SK-N-SH (cell line): Measurements from ENCODE around the gene PHF21B. TPM values are rescaled to one million over a fixed set of nuclear protein-coding genes. Genes with fewer than 3 reads are reported as not detected.

Experiments used
- CTCF ChIA-PET: fragments of 300-600, 350-600 bp; formaldehyde crosslinking; extraction: SDS; loops from one replicate; lab custom pipeline; 2021; lab: Yijun Ruan, JAX
- POLR2A ChIA-PET: fragments of 350-600 bp; sonication (Branson Sonifier 250); formaldehyde crosslinking; extraction: SDS; loops from one replicate; lab custom pipeline; 2020; ENCODE audit warnings: antibody characterized with exemption, inconsistent platforms; lab: Yijun Ruan, JAX
- DNase-seq: peaks from one replicate; pipeline ENCODE4 v3.0.0; 2012
- H2AFZ ChIP-seq: fragments of 200-600 bp; sonication (generic); 2 replicates; pipeline ENCODE4 v1.8.1; 2016; ENCODE audit warnings: antibody characterized with exemption, mild to moderate bottlenecking, low read depth
- H3F3A ChIP-seq: fragments of 200-600 bp; sonication (generic); replicated peaks from 2 replicates; pipeline ENCODE3; 2016; ENCODE audit warnings: antibody characterized with exemption, mild to moderate bottlenecking; ENCODE audit not compliant: insufficient read depth
- H3K27ac ChIP-seq, 2 experiments: fragments of 200-500 bp in 1 of 2; fragments of 200-600 bp in 1 of 2; sonication (Bioruptor generic) in 1 of 2; sonication (generic), shearing (Covaris generic) in 1 of 2; 2 replicates each; pipeline versions ENCODE4 v1.5.1 to v1.6.1; 2014 to 2016; ENCODE audit warnings: low read depth in 2 of 2, inconsistent platforms in 1 of 2, low read length in 1 of 2, mild to moderate bottlenecking in 1 of 2, mixed read lengths in 1 of 2
- H3K27me3 ChIP-seq: fragments of 200-600 bp; sonication (generic), shearing (Covaris generic); 2 replicates; pipeline ENCODE4 v1.6.1; 2016; ENCODE audit warnings: mixed run types; ENCODE audit not compliant: insufficient read depth
- H3K36me3 ChIP-seq, 2 experiments: fragments of 200-500 bp in 1 of 2; fragments of 200-600 bp in 1 of 2; sonication (Bioruptor generic) in 1 of 2; sonication (generic) in 1 of 2; replicated peaks in 1 of 2; 2 replicates each; pipeline versions ENCODE3 to v1.5.1; 2014 to 2016; ENCODE audit warnings: low read length in 1 of 2, mild to moderate bottlenecking in 1 of 2; ENCODE audit not compliant: insufficient read depth in 2 of 2, control insufficient read depth in 1 of 2
- H3K4me1 ChIP-seq, 2 experiments: fragments of 200-500 bp in 1 of 2; fragments of 200-600 bp in 1 of 2; sonication (Bioruptor generic) in 1 of 2; sonication (generic), shearing (Covaris generic) in 1 of 2; 2 replicates each; pipeline versions ENCODE4 v1.5.1 to v1.6.1; 2014 to 2016; ENCODE audit warnings: low read depth in 1 of 2, low read length in 1 of 2, mixed run types in 1 of 2; ENCODE audit not compliant: insufficient read depth in 2 of 2, control insufficient read depth in 1 of 2
- H3K4me2 ChIP-seq: fragments of 200-600 bp; sonication (generic), shearing (Covaris generic); 2 replicates; pipeline ENCODE4 v1.6.1; 2017; ENCODE audit warnings: mixed run types
- H3K4me3 ChIP-seq, 2 experiments: fragments of 200-500 bp in 1 of 2; fragments of 200-600 bp in 1 of 2; sonication (Bioruptor generic) in 1 of 2; sonication (generic), shearing (Covaris generic) in 1 of 2; 2 replicates each; pipeline versions ENCODE4 v1.5.1 to v1.8.1; 2014 to 2016; ENCODE audit warnings: low read depth in 2 of 2, inconsistent platforms in 1 of 2, low read length in 1 of 2, mild to moderate bottlenecking in 1 of 2, mixed read lengths in 1 of 2, moderate library complexity in 1 of 2
- H3K79me2 ChIP-seq: fragments of 200-600 bp; sonication (generic); 2 replicates; pipeline ENCODE4 v1.8.1; 2017; ENCODE audit warnings: mild to moderate bottlenecking; ENCODE audit not compliant: insufficient read depth
- H3K9ac ChIP-seq: fragments of 200-600 bp; sonication (generic); 2 replicates; pipeline ENCODE4 v1.6.1; 2017; ENCODE audit warnings: mixed run types
- H3K9me2 ChIP-seq: fragments of 200-600 bp; sonication (generic); 2 replicates; pipeline ENCODE4 v1.6.1; 2017; ENCODE audit warnings: mixed run types
- H3K9me3 ChIP-seq: fragments of 200-600 bp; sonication (generic); 2 replicates; pipeline ENCODE4 v1.6.1; 2017; ENCODE audit warnings: mixed run types, mild to moderate bottlenecking, moderate library complexity
- H4K20me1 ChIP-seq: fragments of 200-600 bp; sonication (generic); 2 replicates; pipeline ENCODE4 v1.6.1; 2017; ENCODE audit warnings: mild to moderate bottlenecking, mixed run types; ENCODE audit not compliant: insufficient read depth
- CHD2 ChIP-seq: fragments of 150-350 bp; IDR thresholded peaks from 2 replicates; pipeline ENCODE4 v1.6.1; 2018; ENCODE audit warnings: low read length; ENCODE audit not compliant: partially characterized antibody
- CTCF ChIP-seq: fragments of 200-600 bp; sonication (generic); IDR thresholded peaks from 2 replicates; pipeline ENCODE4 v1.6.1; 2017; ENCODE audit warnings: antibody characterized with exemption, mild to moderate bottlenecking, moderate library complexity
- ELF1 ChIP-seq: IDR thresholded peaks from 2 replicates; pipeline ENCODE4 v1.4.0; 2012
- FOSL2 ChIP-seq: IDR thresholded peaks from 2 replicates; pipeline ENCODE4 v1.4.0; 2012; ENCODE audit warnings: low read depth, mild to moderate bottlenecking, moderate library complexity, borderline replicate concordance
- RAD21 ChIP-seq: IDR thresholded peaks from 2 replicates; pipeline ENCODE4 v1.6.1; 2012; ENCODE audit warnings: mild to moderate bottlenecking, low read length
- REST ChIP-seq: IDR thresholded peaks from 2 replicates; pipeline ENCODE4 v1.6.1; 2012; ENCODE audit warnings: mild to moderate bottlenecking, low read depth, low read length, moderate library complexity
- SMC3 ChIP-seq: IDR thresholded peaks from 2 replicates; pipeline ENCODE4 v1.6.1; 2012; ENCODE audit warnings: low read depth, low read length, improper control_type of control experiment
- TAF1 ChIP-seq: IDR thresholded peaks from 2 replicates; pipeline ENCODE4 v1.6.1; 2012; ENCODE audit warnings: low read depth, mild to moderate bottlenecking, low read length, moderate library complexity, borderline replicate concordance
- TEAD4 ChIP-seq: IDR thresholded peaks from 2 replicates; pipeline ENCODE4 v1.4.0; 2012; ENCODE audit warnings: mild to moderate bottlenecking, borderline replicate concordance; ENCODE audit not compliant: insufficient read depth
- WGBS: methylation state at CpG from one replicate; pipeline ENCODE4 v1.1.6; 2017; ENCODE audit warnings: low lambda C conversion rate; 5-methylcytosine and 5-hydroxymethylcytosine counted together
- polyA plus RNA-seq, 3 experiments: library from polyadenylated mRNA; depleted of rRNA; stranded (reverse); fragments of >200 nt; gene quantifications; 2 replicates each; pipeline ENCODE4 v1.2.3, GENCODE V29; 2012
- TF ChIP-seq, protein P1 (sequence below): fragments of 150-350 bp; IDR thresholded peaks from 2 replicates; pipeline ENCODE4 v1.6.1; 2016; ENCODE audit warnings: mild to moderate bottlenecking, low read depth, low read length
- TF ChIP-seq, protein P2 (sequence below): IDR thresholded peaks from 2 replicates; pipeline ENCODE4 v1.4.0; 2012; ENCODE audit warnings: low read depth

The PHF21B gene
- polyA plus RNA-seq, 1 of the 3 experiments (the other 2 are of a cell fraction), result 0.76 TPM

GRCh38 chr22:44969817-44970216 is 40.0 kb downstream of the PHF21B start:
- TF ChIP-seq, protein P1, sequence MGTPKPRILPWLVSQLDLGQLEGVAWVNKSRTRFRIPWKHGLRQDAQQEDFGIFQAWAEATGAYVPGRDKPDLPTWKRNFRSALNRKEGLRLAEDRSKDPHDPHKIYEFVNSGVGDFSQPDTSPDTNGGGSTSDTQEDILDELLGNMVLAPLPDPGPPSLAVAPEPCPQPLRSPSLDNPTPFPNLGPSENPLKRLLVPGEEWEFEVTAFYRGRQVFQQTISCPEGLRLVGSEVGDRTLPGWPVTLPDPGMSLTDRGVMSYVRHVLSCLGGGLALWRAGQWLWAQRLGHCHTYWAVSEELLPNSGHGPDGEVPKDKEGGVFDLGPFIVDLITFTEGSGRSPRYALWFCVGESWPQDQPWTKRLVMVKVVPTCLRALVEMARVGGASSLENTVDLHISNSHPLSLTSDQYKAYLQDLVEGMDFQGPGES, result no peak
- no peak for TF ChIP-seq ELF1
- no peak for TF ChIP-seq REST
- no peak for TF ChIP-seq FOSL2
- no peak for TF ChIP-seq SMC3
- no peak for TF ChIP-seq TAF1
- TF ChIP-seq CHD2, result no peak
- TF ChIP-seq, all 33 proteins: peak for 0
- no peak overlapping the region for H2AFZ ChIP-seq
- WGBS, result 66% methylated on average over 9 of the region's 9 CpGs
- H3K27ac ChIP-seq, result no peak overlapping the region
- ChIA-PET CTCF (interaction anchor here (1.1 to 1.8 kb wide), 7 partner anchors 10 to 157 kb away, joined by 3 to 7 read pairs (median 4); no protein-coding TSS in a partner anchor), POLR2A (no interaction called here)
- no peak overlapping the region for H3K9ac ChIP-seq
- no peaks in the 10 kb centered on the region for H3F3A ChIP-seq
- H3K79me2 ChIP-seq, result no peaks in the 10 kb centered on the region
- no peak overlapping the region for H3K4me3 ChIP-seq
- no peaks in the 10 kb centered on the region for H3K36me3 ChIP-seq
- no peak overlapping the region for H3K4me2 ChIP-seq
- no peaks in the 10 kb centered on the region for H3K9me3 ChIP-seq
- H3K27me3 ChIP-seq, result no peaks in the 10 kb centered on the region
- H3K4me1 ChIP-seq, result peaks cover 0 to 14% of the 10 kb centered on the region in 2 experiments; a peak in 1 of 4 replicates
- H4K20me1 ChIP-seq, result no peaks in the 10 kb centered on the region; the same call in 1 of the 2 replicates
- H3K9me2 ChIP-seq, result no peaks in the 10 kb centered on the region
- no peak for DNase-seq

DNA sequence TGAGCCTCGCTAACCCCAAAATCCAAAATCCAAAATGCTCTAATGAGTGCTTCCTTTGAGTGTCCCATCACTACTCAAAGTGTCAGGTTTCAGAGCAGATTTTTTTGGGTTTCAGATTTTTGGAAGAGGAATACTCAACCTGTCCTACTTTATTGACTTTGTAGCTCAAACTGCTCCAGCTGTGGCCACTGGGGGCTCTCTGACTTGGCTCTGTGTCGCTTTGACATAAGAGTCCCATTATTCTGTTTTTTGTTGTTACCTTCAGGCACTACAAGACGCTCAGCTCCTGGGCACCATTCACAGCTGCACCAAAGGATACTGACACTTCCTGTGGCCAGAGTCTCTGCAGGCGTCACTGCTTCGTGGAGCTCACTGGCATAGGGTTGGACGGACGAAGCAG is 41.1 kb downstream of the PHF21B start:
- H3K27me3 ChIP-seq, result no peaks in the 10 kb centered on the region
- ChIA-PET CTCF (interaction anchor here (0.9 to 1.8 kb wide), 9 partner anchors 8 to 349 kb away, joined by 3 to 7 read pairs (median 4); no protein-coding TSS in a partner anchor), POLR2A (no interaction called here)
- peaks cover 0 to 22% of the 10 kb centered on the region in 2 experiments; a peak in 1 of 4 replicates for H3K4me1 ChIP-seq
- H3K9me2 ChIP-seq, result no peaks in the 10 kb centered on the region
- no peaks in the 10 kb centered on the region for H3F3A ChIP-seq
- DNase-seq, result no peak
- H2AFZ ChIP-seq, result no peak overlapping the region
- no peaks in the 10 kb centered on the region for H3K79me2 ChIP-seq
- TF ChIP-seq SMC3, result no peak
- TF ChIP-seq RAD21, result peak; percentile 4; the same call in 1 of the 2 replicates
- no peak for TF ChIP-seq TEAD4
- TF ChIP-seq, protein P2, sequence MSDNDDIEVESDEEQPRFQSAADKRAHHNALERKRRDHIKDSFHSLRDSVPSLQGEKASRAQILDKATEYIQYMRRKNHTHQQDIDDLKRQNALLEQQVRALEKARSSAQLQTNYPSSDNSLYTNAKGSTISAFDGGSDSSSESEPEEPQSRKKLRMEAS, result no peak
- no peak for TF ChIP-seq TAF1
- no peak for TF ChIP-seq CHD2
- peak; percentile 14; the same call in 1 of the 2 replicates for TF ChIP-seq CTCF
- no peaks in the 10 kb centered on the region for H3K36me3 ChIP-seq
- H3K27ac ChIP-seq, result no peak overlapping the region
- H4K20me1 ChIP-seq, result no peaks in the 10 kb centered on the region
- no peak overlapping the region for H3K4me2 ChIP-seq
- H3K9me3 ChIP-seq, result no peaks in the 10 kb centered on the region
- H3K9ac ChIP-seq, result no peak overlapping the region
- no peak overlapping the region for H3K4me3 ChIP-seq
- 65% methylated on average over 6 of the region's 7 CpGs for WGBS
